Right kidney (tissue), 1 donor: ENCODE measurements around the gene TGFB2.

Source experiments
- DNase-seq: peaks from one replicate; pipeline ENCODE4 v3.0.0-alpha.2; 2016

TGFB2 gene

DNA sequence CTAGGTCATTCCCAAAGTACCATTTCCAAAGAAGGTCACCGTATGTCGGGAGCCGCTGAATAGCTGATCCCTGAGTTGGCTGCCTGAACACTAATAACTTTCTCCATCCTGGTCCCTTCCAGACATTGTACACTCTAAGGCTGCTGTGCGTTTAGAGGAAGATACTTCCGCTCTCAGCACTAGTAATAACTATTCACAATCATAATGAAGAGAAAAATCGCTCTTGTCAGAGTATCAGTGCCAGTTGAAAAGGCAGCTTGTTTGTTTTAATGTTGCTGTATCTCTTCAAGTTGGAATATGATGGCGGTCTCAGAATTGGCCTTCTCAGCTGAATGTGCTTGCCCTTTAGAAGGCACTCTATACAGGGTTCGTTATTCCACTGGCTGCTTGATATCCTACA lies 43.5 kb downstream of the TGFB2 start:
- DNase-seq: no peak

DNA sequence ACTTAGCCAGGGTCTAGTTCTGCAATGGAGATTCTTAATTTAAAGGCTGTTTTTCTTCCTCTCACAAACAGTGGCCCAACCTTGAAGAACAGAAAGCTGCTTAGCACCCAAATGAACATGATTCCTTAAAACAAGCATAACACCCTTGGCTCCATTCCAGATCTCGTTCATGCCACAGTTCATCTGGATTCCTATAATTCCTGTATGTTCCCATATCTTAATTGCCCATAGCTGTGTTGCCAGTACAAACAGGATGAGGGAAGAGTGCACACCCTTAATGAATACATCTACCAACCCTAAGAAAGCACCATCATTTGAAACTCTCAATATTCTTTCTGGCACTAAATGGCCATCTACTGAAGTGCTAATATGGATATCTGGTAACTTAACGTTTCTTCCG lies 45.5 kb downstream of the TGFB2 start:
- DNase-seq: no peak

DNA sequence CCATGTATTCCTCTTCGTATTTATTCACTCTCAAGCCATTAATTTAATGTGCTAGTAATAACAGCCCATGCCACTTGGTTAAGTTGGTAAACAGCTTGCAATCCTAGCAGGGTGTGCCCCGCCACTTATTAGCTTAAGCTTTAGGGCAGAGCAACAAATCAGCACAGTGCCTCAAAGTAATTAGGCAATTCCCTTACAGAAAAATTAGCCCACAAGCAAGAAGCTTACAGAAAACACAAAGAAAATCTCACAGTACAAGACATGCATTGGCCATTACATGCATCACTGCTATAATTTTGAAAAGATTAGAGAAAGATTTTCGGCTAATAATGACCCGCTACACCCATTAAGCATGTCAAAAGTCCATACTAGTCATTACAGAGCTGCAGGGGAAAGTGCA lies 47.6 kb downstream of the TGFB2 start:
- no peak for DNase-seq

DNA sequence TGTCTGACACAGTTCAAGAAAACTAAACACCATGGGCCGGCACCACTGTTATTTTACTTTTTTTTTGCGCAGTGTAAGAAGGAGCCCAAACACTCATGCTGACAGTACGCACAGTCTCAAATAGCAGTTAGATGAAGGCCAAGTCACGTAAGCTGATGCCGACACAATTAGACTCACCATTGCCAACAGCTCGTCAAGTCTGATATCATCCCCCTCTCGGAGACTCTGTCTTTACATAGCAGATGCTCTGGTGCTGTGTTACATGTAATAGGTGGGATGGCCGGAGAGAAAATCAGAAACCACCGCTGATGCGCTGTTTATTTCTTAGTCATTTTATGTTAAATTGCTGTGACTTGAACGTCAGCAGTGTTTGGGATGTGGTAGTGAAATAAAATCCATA lies 49.3 kb downstream of the TGFB2 start:
- DNase-seq: no peak

DNA sequence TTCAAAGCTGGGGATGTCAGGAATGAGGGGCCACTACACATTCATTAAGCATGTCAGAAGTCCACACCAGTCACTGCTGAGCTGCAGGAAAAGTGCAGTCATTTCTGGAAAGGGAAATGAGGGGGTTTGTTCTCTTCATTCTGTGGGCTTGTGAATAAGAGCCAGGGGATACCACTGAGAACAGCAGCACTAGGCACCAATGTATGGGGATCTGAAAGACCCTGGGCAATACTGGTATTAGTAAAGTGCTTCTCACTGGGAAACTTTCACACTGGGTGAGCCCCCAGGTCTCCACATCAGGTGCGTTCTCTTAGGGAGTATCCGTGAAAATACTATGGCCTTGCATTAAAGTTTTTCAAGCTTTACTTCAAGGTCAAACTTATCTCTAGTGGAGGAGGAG lies 49.9 kb downstream of the TGFB2 start:
- no peak for DNase-seq

DNA sequence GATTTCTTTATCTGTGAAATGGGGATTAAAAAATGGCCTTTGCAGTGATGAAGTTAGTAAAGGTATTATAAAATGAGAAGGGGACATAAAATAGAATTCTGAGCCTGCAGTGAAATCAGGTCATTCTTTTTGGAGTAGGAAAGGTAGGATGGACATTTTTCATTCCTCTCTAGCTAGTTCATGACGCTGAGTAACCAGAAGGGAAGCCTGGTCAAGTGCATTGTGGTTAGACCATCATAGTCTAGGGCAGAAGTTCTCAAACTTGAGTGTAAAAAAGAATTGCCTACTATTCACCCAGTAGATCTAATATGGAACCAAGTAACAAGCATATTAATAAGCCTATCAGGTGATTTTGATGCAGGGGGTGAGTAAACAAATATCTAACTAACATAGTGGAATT lies 50.8 kb downstream of the TGFB2 start:
- no peak for DNase-seq

DNA sequence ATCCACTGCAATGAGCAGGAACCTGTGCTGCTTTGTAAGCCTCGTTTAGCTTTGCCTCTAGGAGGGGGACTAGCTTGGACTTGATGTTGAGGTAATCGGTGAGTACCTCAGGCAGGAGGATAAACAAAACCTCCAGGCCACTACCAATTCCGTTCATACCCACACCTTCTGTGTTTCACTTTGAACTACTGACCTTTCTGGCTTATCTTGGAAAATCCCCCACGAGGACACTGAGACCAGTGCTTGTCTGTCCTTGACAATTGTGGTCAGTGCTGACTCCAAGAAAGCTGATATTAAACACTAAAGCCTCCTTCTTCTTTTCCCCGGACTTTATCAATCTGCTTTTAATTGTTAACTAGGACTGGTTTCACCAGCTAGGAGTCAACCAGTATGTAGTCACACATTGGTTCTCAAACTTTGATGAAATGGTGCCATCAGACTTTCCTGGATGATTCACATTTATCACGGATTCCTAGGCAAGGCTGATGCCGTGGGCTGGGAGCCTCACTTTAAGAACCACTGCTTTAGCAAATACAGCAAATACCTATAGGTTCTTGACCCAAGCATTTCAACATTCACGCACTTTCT lies 52.7 kb downstream of the TGFB2 start:
- no peak for DNase-seq

DNA sequence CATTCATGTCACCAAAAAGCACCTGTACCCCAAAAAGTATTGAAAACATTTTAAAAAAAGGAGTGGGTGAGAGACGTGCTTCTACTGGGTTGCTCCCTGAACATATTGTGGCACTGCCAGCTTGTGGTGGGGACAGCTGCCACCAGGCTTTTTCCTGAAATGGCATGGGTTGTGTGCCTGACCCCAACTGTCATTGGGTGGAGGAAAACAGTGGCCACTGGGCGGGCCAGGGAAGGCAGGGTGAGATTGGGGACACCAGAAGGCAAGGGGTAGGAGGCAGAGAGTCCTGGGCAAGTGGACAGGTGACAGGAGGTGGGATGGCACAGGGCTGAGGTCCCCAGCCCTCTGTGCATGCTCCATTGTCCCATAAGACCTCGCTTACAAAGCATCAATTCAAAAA lies 55.5 kb downstream of the TGFB2 start:
- no peak for DNase-seq

DNA sequence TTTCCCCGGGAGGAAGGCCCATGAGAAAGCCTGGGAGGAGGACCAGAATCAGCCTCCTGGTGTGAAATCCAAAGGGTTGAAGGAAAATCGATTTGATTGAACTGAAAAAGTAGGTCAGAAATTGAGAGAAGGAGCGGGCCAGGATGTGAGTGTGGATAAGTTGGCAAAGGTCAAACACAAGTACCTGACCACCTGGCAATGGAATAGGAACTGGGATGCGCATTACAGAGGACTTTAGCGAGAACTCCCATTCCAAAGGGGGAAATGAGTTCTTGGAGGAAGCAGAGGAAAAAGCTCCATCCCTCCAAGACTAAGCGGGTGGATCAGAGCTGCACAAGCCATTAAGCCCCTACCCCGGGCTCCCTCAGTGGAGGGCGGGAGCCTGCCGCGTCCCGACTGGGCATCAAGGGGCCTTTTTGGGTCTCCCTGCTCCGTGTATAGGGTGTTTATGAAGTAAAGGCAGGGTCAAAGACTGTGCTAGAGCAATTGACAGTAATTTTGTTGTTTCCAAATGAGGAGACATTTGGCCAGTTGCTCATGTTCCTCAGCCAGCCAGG lies 56.4 kb downstream of the TGFB2 start:
- DNase-seq: no peak

DNA sequence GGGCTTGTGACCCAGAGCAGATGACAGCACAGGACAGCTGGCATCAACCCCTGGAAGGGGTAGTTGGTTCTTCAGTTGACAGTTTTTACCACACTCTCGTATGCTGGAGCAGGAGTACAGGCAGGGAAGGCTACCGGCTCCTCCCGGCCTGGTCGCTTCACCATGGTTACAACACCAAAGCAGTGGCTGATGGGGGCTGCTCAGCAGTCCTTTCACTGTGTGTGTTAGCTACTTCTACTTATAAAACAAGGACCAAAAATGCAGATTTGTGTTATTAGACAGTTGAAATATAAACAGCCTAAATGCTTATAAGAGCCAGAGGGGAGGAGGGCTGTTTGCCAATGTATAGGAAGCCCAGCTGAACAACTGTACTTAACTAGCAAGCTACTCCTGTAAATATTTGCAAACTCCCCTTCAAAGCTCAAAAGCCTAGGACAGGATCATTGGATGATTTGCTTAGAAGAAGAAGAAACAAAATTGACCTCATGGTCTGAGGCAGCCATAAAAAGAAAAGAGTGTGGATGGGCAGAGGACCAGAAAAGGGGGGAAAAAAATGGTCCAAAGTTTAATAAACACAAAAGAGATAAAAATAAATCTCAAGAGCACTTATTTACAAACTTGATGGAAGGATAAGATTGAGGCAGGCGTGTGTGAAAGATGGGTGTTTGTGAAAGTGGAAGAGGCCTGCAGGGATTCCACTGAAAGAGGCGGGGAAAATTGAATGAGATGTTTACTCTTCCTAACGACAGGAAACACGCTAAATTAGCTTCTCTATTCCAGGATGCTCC lies 57.1 kb downstream of the TGFB2 start:
- no peak for DNase-seq

DNA sequence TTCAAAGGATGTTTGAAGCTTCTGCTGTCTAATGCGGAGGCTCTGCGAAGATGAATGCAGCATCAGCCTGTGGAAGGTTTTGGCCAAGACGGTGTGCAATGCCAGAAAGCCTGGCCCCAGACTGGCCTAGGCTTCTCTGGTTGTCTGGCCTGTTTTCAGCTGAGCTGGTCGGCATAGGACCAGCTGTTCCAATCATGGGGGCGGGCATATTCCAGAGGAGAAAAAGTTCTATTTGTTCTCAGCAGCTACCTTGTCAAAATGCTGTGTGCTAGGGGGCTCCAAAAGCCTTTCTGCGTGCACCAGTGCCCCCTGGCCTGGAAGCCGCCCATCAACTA lies 57.6 kb downstream of the TGFB2 start:
- DNase-seq: no peak

DNA sequence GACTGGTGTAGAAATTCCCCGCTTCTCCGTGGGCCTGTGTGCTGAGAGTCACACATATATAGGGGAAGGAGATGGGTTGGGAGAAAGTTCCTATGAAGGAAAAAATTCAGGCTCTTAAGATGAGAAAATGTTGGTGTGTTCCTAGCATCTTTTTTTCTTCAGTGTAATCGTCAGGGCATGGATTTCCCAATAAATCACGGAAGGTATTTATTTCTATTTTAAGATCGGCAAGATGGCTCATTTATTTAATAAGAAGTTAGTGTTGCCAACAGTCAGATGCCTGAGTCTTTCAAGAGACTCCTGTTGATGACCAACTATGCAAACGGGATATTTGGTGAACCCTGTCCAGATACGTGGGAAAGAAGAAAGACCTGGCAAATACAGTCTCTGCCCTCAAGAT lies 58.2 kb downstream of the TGFB2 start:
- no peak for DNase-seq

DNA sequence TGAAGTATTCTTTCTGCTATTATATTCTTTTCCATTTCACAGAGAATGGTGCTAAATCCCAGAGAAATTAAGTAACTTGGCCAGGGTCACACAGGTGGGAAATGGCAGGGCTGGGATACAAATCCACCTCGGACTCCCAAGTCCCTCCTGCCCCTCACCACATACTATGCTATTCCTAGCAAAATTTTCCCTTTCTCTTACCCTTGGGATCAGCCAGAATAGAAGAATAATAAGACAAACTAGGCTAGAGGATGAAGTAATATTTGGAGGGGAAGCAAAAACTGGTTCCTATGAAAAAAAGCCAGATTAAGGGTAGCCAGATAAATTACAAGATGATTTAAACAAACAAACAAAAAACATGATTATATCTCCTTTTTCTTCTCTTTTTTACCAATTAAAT lies 62.5 kb downstream of the TGFB2 start:
- DNase-seq: no peak

DNA sequence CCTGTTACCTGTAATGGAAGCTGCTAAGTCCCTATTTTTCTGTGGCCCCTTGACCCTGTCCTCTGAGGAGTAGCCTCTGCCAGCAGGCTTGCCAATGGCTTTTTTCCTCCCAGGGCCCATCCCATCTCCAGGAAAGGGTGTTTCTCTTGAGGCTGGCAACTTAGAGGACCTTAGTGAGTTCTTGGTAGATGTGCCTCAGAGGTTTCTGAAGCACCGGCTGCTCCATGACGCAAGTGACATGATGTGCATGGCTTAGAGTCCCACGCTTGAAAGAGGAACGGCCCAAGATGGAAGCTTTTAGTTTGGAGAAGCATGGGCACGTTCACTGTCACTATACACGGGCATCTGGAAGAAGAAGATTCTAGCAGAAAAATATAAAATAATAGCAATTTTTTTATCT lies 63.0 kb downstream of the TGFB2 start:
- DNase-seq: no peak

DNA sequence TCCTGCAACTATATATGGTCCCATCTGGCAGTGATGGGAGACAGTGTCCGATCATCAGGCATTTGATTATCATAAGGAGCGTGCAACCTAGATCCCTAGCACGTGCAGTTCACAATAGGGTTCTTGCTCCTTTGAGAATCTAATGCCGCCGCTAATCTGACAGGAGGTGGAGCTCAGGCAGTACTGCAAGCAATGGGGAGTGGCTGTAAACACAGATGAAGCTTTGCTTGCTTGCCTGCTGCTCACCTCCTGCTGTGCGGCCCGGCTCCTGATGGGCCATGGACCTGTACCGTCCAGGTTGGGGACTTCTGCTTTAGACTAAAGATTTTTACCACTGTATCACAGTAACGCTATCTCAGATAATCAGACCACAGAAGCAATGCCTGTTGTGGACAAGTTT lies 63.8 kb downstream of the TGFB2 start:
- DNase-seq: no peak

DNA sequence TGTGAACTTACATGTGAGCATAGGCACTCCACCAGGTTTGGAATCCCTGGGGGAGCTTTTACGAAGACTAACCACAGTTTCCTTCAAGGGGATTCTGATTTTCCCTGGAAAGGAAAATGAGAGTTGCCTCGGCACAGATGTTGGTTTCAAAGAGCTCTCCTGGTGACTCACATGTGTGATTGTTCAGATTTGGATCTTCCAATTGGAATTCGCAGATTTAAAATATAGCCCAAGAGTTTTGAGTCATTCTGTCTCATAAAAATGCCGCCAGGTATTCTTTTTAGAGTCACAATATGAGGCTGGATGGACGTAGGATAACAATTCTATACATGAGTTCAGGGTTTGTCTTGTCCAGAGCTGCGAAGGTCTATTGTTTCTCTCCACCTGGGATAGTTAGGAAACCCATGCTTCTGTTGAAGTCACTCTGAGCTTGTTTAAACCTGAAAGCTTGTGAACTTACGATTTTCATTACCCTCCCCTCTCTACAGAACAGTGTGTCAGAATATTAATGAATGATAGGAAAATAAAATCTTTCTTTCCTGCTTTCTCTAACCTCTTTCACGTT lies 64.9 kb downstream of the TGFB2 start:
- no peak for DNase-seq

DNA sequence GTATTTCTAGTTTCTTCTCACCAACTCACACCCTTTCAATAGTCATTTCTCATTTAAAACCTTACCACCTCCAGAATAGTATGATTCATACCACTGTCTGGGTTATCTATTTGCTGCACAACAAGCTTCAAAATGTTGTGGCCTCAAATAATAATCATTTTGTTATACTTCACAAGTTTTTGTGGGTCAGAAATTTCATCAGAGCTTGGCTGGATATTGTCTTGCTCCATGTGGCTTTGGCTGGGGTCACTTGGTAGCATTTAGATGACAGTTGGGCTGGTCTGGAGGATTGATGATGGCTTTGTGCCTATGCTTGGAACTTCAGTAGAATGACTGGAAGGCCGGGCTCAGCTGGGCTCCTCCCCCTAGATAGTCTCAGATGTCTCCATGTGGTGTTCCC lies 66.0 kb downstream of the TGFB2 start:
- DNase-seq: no peak

DNA sequence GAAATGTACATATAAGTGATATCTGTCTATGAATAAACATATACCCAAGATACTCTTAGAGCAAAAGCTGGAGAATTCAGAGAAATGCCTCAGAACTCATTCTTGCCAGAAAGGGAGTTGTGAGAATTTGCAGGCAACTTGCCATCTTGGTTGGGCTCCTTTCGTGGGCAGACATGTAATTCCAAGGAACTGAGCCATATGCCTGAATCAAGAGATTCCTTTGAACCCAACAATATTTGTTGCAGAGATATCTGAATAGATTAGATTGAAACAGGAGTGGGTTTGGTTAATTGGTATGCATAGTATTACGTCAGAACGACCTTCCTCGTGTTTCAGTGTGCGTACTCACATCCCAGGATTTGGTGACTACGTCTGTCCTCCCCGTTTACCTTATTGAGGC lies 67.0 kb downstream of the TGFB2 start:
- no peak for DNase-seq

DNA sequence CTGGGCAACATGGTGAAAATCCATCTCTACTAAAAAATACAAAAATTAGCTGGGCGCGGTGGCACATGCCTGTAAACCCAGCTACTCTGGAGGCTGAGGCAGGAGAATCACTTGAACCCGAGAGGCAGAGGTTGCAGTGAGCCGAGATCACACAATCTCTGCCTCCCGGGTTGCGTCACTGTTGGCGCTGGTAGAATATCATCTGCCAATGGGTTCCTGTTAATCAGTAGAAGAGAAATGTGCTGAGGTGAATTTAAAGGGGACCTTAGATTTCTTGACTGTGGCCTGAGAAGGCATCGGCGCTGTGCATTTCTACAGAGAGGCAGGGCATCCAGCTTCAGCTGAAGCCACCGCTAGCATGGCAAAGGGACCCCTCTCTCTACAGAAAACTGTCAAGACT lies 68.0 kb downstream of the TGFB2 start:
- no peak for DNase-seq

DNA sequence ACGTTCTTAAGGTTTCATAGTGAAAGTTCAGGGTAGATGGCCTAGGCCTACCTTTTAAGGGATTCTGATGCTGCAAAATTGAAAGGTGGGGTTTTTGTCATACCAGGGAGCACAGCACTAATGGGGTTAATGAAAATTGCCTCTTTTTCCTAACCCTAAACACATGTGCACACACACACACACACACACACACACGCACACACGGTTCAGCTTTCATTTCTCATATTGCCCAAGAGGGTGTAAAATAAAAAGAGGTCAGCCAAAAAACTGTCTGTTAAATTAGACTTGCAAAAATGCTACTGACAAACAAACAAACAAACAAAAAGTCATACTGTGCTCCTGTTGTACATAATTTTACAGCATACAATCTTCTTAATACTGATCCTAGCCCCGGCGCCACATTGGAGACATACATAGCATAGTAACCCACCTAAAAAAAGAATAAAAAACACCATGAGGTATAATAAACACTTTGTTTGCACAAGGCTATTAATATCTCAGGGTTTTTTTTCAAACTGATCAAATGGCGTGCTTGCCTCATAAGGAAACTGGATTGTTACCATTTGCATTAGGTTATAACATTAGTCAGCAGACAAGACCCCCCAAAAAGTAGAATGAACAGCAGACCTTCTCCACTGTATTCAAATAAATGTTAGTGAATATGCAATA lies 69.1 kb downstream of the TGFB2 start:
- no peak for DNase-seq

DNA sequence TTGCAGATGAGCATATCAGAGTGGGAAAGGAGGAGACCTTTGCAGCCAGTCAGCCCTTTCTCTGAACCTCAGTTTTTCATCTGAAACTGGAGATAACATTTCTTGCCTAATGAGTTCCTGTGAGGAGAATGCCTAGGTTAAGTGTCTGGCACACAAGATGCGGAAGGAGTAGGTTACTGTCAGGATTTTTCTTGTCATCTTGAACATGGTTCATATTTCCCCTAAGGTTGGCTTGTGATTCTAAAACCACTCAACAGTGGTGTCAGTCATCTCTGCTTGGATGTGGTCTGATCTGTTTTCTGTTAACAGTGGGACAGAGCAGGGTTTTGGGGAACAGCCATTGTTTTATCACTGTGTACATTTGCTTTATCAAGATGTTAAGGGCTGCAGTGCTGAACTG lies 70.6 kb downstream of the TGFB2 start:
- no peak for DNase-seq

DNA sequence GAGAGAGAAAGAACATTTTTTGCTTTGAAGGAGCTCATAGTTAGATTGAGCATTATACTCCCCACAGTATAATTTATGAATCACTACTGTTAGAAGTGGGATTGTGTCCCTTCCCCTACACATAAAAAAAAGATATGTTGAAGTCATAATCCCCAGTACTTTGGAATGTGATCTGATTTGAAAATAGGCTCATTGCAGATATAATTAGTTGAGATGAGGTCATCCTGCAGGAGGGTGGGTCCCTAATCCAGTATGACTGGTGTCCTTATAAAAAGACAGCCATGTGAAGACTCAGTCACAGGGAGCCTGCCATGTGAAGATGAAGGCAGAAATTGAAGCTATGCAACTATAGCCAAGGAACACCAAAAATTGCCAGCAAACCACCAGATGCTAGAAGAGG lies 76.4 kb downstream of the TGFB2 start:
- no peak for DNase-seq

DNA sequence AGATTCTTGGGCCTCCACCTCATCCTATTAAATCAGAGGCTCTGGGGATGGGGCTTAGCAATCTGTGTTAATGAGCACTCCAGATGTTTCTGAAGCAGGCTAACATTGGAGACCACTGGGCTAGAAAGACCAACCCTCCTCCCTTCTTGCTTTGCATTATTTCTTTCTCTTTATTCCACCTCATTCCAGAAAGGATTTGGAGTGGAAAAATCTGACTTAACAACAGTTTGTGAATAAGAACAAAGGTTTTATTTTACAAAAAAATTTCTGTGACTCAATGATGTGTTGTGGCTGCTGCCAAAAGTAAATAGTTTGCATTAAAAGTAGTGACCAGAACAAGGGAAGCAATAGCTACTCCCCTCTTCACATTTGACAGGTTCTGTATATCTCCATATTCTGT lies 79.4 kb downstream of the TGFB2 start:
- DNase-seq: no peak
